Stimulated activated CD8-positive, alpha-beta memory T cell treated with anti-CD3 and anti-CD28 coated beads, Interleukin-12 subunit alpha, Interleukin-12 subunit beta, amount 100 ng/mL, for 4 hours (primary cell): ENCODE data around the gene EHBP1L1.

Source experiments
- DNase-seq: peaks from one replicate; pipeline ENCODE4 v3.0.0-alpha.2; 2020; ENCODE audit warnings: low read depth

The EHBP1L1 gene

DNA sequence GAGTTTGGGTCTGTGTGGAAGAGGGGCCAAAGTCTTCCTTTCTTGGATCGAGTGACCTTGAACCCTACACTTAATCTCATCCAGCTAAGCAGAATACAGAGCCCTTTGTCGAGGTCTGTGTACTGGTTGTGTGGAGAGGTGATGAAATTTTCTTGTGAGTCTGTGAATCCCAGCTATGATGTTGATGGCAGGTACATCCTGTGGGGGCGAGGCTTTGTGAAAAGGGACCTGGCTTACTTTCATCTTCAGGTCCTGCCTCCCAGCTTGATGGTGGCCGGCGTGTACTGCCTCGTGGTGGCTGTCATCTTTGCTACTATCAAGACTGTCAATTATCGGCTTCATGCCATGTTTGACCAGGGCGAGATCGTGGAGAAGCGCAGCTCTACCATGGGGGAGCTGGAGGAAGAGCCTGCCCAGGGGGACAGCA lies 40.7 kb downstream of the EHBP1L1 start:
- DNase-seq: no peak

DNA sequence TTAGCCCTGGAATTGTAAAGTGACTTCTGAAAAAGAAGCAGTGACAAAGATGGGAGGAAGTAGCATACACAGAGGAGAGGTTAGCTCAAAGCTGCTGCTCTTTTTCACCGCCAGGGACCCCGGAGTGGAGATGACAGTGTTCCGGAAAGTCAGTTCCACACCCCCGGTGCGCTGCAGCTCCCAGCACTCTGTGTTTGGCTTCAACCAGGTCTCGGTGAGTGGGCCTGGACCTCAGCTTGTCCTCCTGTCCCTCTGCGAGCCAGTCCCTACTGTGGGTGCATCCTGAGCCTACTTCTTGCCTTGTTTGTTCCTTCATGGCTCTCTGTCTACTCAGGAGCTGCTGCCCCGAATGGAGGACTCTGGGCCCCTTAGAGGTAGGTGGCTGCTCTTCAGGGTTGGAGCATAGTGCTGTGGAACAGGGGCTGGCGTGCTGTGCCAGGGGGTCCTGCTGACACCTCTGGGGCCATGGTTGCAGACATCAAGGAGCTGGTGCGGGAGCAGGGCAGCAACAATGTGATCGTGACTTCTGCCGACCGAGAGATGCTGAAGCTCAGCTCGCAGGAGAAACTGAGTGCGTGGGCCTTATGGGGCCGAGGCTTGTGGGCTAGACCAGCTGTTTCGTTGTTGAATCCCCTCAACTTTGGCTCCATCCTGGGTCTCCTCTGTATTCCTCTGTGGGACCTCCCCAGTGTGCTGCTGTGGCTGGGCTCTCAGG lies 41.4 kb downstream of the EHBP1L1 start:
- DNase-seq: no peak

DNA sequence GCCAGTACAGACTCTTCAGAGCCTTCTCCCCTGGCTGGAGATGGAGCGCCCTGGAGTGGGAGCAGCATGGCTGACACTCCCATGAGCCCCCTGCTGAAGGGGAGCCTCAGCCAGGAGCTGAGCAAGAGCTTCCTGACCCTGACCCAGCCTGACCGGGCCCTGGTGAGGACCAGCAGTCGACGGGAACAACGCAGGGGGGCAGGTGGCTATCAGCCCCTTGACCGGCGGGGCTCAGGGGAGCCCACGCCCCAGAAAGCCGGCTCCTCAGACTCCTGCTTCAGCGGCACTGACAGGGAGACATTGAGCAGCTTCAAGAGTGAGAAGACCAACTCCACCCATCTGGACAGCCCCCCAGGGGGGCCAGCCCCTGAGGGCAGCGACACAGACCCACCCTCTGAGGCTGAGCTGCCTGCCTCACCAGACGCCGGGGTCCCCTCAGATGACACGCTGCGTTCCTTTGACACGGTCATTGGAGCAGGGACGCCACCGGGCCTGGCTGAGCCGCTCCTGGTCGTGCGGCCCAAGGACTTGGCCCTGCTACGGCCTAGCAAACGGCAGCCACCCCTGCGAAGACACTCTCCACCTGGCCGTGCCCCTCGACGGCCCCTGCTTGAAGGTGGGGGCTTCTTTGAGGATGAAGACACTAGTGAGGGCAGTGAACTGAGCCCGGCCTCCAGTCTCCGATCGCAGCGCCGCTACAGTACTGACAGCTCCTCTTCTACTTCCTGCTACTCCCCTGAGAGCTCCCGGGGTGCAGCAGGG lies 42.3 kb downstream of the EHBP1L1 start:
- DNase-seq: no peak

GRCh38 chr11:65618763-65619162 lies 42.9 kb downstream of the EHBP1L1 start:
- DNase-seq: no peak

DNA sequence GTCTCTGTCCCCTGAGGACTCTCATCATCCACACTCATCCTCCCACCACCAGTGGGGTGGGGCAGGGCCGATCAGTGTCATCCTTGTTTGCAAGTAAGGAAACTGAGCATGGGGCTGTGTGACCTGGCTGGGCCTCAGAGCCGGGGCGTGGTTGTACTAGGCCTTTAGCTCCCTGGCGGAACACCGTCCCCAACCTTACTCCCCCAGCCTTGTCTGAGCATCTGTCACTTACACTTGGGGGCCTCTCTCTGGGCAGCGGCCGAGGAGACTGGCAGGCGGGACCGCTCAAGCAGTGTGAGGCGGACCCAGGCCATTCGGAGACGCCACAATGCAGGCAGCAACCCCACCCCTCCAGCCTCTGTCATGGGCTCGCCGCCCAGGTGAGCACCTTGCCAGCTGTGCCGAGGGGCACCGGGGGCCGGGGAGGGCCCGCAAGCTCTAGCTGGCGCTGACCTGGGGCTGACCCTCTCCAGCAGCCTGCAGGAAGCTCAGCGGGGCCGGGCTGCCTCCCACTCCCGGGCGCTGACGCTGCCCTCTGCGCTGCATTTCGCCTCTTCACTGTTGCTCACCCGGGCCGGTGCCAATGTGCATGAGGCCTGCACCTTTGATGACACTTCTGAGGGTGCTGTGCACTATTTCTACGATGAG lies 43.6 kb downstream of the EHBP1L1 start:
- DNase-seq: no peak

DNA sequence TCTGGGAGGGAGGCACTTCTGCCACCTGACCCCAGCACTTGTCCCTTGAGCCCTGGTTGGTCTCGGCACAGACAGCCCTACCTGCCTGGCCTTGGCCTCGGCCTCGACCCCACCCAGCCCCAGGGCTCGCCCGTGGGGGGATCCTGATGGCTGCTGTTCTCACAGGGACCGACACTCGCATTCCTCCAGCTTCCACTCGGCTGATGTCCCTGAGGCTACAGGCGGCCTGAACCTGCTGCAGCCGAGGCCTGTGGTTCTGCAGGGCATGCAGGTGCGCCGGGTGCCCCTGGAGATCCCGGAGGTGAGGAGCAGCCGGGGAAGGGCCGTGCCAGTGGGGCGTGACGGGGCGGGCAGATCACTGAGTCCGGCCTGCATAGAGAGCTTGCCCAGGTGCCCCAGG lies 44.8 kb downstream of the EHBP1L1 start:
- no peak for DNase-seq

- DNase-seq: no peak
Observed at GRCh38 chr11:65621460-65621859, 45.6 kb downstream of the EHBP1L1 start.

- no peak for DNase-seq
Observed at GRCh38 chr11:65622011-65622410, 46.2 kb downstream of the EHBP1L1 start.

DNA sequence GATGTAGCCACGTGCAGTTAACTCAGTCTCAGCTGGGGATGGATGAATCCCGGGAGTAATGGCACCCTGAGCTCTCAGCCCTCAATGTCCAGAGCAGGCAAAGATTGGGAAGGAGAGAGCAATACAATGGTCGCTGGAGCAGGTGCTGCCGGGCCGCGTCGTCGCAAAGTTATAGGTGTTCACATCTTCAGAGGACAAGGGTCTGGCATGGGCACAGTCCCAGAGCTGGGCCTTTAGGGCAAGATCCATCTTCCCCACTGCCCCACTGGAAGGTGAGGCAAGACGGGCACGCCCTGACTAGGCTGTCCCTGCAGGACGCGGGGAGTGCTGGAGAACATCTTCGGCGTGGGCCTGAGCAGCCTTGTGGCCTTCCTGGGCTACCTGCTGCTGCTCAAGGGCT lies 47.3 kb downstream of the EHBP1L1 start:
- DNase-seq: no peak

DNA sequence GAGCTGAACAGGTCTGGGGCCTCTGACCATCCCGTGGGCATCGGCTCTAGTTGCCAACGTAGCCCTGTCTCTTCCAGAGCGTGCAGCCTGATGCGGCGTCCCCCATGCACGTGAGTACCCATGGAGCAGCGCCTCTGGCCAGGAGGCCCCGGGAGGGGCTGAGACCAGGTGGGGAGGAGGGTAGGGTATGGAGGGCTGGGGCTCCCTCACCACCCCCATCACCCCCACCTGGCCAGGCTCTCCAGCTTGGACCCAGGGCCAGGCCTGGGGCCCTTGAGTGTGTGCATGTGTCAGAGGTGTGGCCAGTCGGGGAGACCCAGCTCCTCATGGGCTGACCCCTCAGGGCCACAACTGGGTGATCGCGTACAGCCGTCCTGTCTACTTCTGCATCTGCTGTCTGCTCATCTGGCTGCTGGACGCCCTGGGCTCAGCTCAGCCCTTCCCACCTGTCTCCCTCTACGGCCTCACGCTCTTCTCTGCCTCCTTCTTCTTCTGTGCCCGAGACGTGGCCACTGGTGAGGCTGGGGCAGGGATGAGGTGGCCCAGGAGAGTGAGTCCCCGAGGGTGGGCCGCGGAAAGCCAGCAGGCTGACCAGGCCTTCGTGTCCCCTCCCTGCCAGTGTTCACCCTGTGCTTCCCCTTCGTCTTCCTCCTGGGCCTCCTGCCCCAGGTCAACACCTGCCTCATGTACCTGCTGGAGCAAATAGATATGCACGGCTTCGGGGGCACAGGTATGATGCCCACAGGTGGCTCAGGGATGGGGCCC lies 48.2 kb downstream of the EHBP1L1 start:
- DNase-seq: no peak

DNA sequence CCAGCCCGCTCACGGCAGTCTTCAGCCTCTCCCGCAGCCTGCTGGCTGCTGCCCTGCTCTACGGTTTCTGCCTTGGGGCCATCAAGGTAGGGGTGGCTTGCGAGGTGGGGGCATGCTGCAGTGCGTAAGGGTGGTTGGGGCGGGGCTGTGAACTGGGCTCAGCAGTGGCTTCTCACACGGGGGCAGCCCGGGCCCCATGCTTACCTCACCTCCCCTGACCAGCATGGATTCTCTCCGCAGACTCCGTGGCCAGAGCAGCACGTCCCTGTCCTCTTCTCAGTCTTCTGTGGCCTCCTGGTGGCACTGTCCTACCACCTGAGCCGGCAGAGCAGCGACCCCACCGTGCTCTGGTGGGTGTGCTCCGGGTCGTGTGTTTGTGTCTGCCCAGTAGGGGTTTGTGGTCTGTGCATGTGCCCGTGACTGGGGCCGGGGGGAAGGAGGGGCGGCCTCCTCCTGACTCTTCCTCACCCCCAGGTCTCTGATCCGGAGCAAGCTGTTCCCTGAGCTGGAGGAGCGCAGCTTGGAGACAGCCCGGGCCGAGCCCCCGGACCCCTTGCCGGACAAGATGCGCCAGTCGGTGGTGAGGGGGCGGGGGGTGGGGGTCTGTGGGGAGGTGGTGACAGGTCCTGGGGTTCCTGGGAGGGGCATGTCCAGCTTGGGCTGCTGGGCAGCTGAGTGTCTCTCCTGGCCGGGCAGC lies 49.2 kb downstream of the EHBP1L1 start:
- DNase-seq: no peak

GRCh38 chr11:65625628-65626342 lies 49.9 kb downstream of the EHBP1L1 start:
- DNase-seq: peak; percentile 24

DNA sequence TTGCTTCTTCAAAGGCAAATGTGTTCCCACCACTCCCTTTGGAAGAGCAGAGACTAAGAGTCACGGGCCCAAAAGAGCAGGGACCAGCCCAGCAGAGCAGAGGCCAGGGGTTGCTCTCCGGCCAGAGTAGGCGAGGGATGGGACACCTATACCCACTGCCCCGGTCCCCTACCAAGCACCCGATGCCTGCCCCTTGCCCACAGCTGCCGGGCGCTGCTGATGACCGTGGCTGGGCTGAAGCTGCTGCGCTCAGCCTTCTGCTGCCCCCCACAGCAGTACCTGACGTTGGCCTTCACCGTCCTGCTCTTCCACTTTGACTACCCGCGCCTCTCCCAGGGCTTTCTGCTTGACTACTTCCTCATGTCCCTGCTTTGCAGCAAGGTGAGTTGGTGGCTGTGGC lies 51.3 kb downstream of the EHBP1L1 start:
- DNase-seq: no peak

DNA sequence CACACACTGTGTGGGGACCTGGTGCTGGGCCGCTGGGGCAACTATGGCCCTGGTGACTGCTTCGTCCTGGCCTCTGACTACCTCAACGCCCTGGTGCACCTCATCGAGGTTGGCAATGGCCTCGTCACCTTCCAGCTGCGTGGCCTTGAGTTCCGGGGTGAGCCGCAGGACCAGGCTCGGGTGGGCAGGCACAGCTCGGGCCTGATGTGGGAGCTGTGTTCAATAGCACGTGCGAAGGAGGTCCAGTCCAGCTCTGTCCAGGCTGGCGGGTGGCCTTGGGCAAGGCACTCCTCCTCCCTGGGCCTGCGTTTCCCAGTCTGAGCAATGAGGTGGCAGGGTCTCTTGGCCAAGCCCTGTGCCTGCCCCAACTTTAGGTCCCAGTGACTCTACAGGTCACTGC lies 53.7 kb downstream of the EHBP1L1 start:
- no peak for DNase-seq

DNA sequence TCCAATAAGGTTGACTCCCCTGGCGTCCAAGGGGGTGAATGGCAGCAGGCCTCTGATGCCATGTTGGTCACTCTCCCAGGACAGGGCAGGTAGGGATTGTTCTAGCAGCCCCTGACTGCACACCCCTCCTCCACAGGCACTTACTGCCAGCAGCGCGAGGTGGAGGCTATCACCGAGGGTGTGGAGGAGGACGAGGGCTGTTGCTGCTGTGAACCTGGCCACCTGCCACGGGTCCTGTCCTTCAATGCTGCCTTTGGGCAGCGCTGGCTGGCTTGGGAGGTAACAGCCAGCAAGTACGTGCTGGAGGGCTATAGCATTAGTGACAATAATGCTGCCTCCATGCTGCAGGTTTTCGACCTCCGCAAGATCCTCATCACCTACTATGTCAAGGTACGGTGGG lies 54.4 kb downstream of the EHBP1L1 start:
- no peak for DNase-seq

- DNase-seq: no peak
Observed at GRCh38 chr11:65633390-65634108, 57.7 kb downstream of the EHBP1L1 start.

- no peak for DNase-seq
Observed at GRCh38 chr11:65634109-65634436, 58.2 kb downstream of the EHBP1L1 start.

- DNase-seq: no peak
Observed at GRCh38 chr11:65634440-65634839, 58.6 kb downstream of the EHBP1L1 start.

- DNase-seq: no peak
Observed at GRCh38 chr11:65634905-65635731, 59.3 kb downstream of the EHBP1L1 start.
